Endothelial cell (in vitro differentiated cells): ENCODE results near the gene PIGW. TPM values are rescaled to one million over a fixed set of nuclear protein-coding genes. Genes with fewer than 3 reads are reported as not detected.
A peak's percentile ranks its signal among the peaks of the same experiment; 100 is the strongest.

Source experiments
- DNase-seq: peaks from one replicate; pipeline ENCODE4 v3.0.0; 2021; ENCODE audit warnings: low spot score
- H3K27ac Mint-ChIP-seq: one replicate; pipeline ENCODE4 v1.8.0; 2021; ENCODE audit warnings: mixed read lengths, inconsistent platforms; ENCODE audit not compliant: unreplicated experiment
- H3K27me3 Mint-ChIP-seq: one replicate; pipeline ENCODE4 v1.8.0; 2021; ENCODE audit warnings: mild to moderate bottlenecking, moderate library complexity, mixed read lengths, inconsistent platforms; ENCODE audit not compliant: unreplicated experiment
- H3K36me3 Mint-ChIP-seq: one replicate; pipeline ENCODE4 v1.8.0; 2021; ENCODE audit warnings: mild to moderate bottlenecking, low read depth, mixed read lengths, inconsistent platforms; ENCODE audit not compliant: unreplicated experiment
- H3K4me1 Mint-ChIP-seq: one replicate; pipeline ENCODE4 v1.8.0; 2021; ENCODE audit warnings: mild to moderate bottlenecking, mixed read lengths, inconsistent platforms; ENCODE audit not compliant: unreplicated experiment
- H3K4me3 Mint-ChIP-seq: one replicate; pipeline ENCODE4 v1.8.0; 2021; ENCODE audit warnings: mild to moderate bottlenecking, mixed read lengths, inconsistent platforms; ENCODE audit not compliant: unreplicated experiment
- H3K9me3 Mint-ChIP-seq: one replicate; pipeline ENCODE4 v1.8.0; 2021; ENCODE audit warnings: mixed read lengths, inconsistent platforms; ENCODE audit not compliant: unreplicated experiment
- CTCF ChIP-seq: fragments of 200-600 bp; sonication (generic); IDR thresholded peaks from one replicate; pipeline ENCODE4 v1.5.0; 2021; ENCODE audit warnings: antibody characterized with exemption; ENCODE audit not compliant: unreplicated experiment
- total RNA-seq: library from RNA; stranded (reverse); fragmentation: NEBNext Ultra II Directional; extraction: Animal tissue kit (Norgen Biotek cat#: 25700); gene quantifications from one replicate; pipeline ENCODE4 v1.2.1, GENCODE V29; 2021; ENCODE audit not compliant: unreplicated experiment

PIGW gene
- total RNA-seq, 1 donor from 2014 or later: 5.4 TPM

GRCh38 chr17:36533935-36534839, 600 bp upstream of the PIGW start:
- Mint-ChIP-seq H3K27me3 (peaks cover 3% of the 10 kb centered on the region), H3K36me3 (peaks cover 7% of the 10 kb centered on the region), H3K4me3 (peak overlapping the region; percentile 94), H3K4me1 (peaks cover 14% of the 10 kb centered on the region), H3K9me3 (no peaks in the 10 kb centered on the region), H3K27ac (peak overlapping the region; percentile 89)
- DNase-seq: peak; percentile 62
- TF ChIP-seq CTCF: peak; percentile 81

GRCh38 chr17:36535669-36536081, 888 bp downstream of the PIGW start:
- Mint-ChIP-seq H3K27ac (peak overlapping the region; percentile 93), H3K36me3 (peaks cover 5% of the 10 kb centered on the region), H3K4me3 (peak overlapping the region; percentile 94), H3K27me3 (peaks cover 3% of the 10 kb centered on the region), H3K4me1 (peaks cover 13% of the 10 kb centered on the region), H3K9me3 (no peaks in the 10 kb centered on the region)
- no peak for TF ChIP-seq CTCF
- DNase-seq: no peak

- H3K4me1 Mint-ChIP-seq: peaks cover 7% of the 10 kb centered on the region
- no peak overlapping the region for H3K4me3 Mint-ChIP-seq
- H3K36me3 Mint-ChIP-seq: peaks cover 5% of the 10 kb centered on the region
- no peak overlapping the region for H3K27ac Mint-ChIP-seq
- H3K27me3 Mint-ChIP-seq: peaks cover 7% of the 10 kb centered on the region
- no peak for TF ChIP-seq CTCF
- H3K9me3 Mint-ChIP-seq: no peaks in the 10 kb centered on the region
- DNase-seq: no peak
Measured at GRCh38 chr17:36540696-36541095, 5.9 kb downstream of the PIGW start.

- peaks cover 10% of the 10 kb centered on the region for H3K27me3 Mint-ChIP-seq
Measured at GRCh38 chr17:36542755-36543154, 8.0 kb downstream of the PIGW start.

More at GRCh38 chr17:36542755-36543154, 8.0 kb downstream of the PIGW start:
- Mint-ChIP-seq H3K4me3 (no peak overlapping the region), H3K9me3 (no peaks in the 10 kb centered on the region), H3K36me3 (peaks cover 12% of the 10 kb centered on the region), H3K4me1 (peaks cover 12% of the 10 kb centered on the region), H3K27ac (no peak overlapping the region)
- DNase-seq: no peak
- TF ChIP-seq CTCF: no peak
